ENCODE results near the gene GHR. TPM values are rescaled to one million over a fixed set of nuclear protein-coding genes. Genes with fewer than 3 reads are reported as not detected.

Gene GHR
- total and polyA plus RNA-seq, 2 donors from 2014 or later, result 3.7 to 6.5 TPM

DNA sequence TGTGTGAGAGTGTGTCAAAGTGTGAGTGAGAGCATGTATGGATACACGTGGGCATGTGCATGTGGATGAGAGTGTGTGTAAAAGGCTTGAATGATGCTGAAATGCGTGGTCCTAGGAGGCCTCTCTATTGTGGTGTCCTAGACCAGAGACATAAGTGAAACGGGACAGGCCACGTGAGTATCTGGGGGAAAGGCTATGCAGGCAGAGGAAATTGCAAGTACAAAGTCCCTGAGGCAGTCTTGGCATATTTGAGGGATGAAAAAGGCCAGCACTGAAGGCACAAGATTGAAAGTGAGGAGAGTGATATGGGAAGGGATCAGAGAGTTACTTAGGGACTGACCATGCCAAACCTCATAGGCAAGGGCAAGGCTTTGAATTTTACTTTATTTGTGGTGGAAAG lies 266.2 kb downstream of the GHR start:
- Histone ChIP-seq H3K27ac (ENCODE audit: low read depth in 2 of 2, low read length in 2 of 2) (no peak overlapping the region), H3K27me3 (ENCODE audit: control insufficient read depth, insufficient read depth, low read length) (no peaks in the 10 kb centered on the region), H3K4me3 (ENCODE audit: low read length in 3 of 3) (no peak overlapping the region), H3K9ac (ENCODE audit: low read length in 3 of 3) (no peak overlapping the region), H3K36me3 (ENCODE audit: control insufficient read depth in 2 of 3, insufficient read depth in 3 of 3, low read length in 3 of 3) (no peaks in the 10 kb centered on the region), H3K9me3 (ENCODE audit: control insufficient read depth in 2 of 3, insufficient read depth in 1 of 3, low read length in 3 of 3) (no peaks in the 10 kb centered on the region), H3K4me1 (ENCODE audit: control insufficient read depth in 2 of 3, insufficient read depth in 2 of 3, low read depth in 1 of 3, low read length in 3 of 3) (no peaks in the 10 kb centered on the region)
- TF ChIP-seq, protein P1, sequence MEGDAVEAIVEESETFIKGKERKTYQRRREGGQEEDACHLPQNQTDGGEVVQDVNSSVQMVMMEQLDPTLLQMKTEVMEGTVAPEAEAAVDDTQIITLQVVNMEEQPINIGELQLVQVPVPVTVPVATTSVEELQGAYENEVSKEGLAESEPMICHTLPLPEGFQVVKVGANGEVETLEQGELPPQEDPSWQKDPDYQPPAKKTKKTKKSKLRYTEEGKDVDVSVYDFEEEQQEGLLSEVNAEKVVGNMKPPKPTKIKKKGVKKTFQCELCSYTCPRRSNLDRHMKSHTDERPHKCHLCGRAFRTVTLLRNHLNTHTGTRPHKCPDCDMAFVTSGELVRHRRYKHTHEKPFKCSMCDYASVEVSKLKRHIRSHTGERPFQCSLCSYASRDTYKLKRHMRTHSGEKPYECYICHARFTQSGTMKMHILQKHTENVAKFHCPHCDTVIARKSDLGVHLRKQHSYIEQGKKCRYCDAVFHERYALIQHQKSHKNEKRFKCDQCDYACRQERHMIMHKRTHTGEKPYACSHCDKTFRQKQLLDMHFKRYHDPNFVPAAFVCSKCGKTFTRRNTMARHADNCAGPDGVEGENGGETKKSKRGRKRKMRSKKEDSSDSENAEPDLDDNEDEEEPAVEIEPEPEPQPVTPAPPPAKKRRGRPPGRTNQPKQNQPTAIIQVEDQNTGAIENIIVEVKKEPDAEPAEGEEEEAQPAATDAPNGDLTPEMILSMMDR (IDR thresholded peaks at IDR 0.05; ENCODE audit: borderline replicate concordance, extremely low read depth, insufficient read depth), result no peak
- intact Hi-C loops (cut with DNase I), result no loop called here
- FAIRE-seq (no peak), DNase-seq (no peak)

DNA sequence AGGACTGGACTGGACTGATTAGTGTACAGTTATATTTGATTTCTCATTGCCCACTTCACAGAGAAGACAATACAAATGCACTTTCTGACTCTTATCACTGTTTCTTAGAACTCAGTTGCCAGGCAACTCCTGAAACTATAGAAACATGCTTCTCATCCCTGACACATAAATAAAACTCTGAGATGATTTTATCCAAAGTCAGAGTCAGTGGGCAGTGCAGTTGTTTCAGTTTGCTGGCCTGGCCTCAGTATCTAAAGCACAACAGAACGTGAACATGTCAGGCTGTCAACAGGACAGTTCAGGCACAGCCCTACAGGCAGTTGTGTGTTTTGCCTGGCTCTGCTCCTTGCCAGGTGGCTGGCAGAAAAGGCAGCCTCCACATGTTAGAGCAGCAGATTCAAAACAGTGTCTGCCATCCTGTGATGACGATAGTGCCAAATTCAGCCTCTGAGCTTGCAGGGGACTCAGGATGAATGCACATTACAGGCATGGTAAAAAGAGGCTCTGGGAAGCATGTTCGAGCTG lies 268.2 kb downstream of the GHR start:
- Histone ChIP-seq H3K4me1 (ENCODE audit: control insufficient read depth in 2 of 3, insufficient read depth in 2 of 3, low read depth in 1 of 3, low read length in 3 of 3) (no peaks in the 10 kb centered on the region), H3K36me3 (ENCODE audit: control insufficient read depth in 2 of 3, insufficient read depth in 3 of 3, low read length in 3 of 3) (no peaks in the 10 kb centered on the region), H3K27ac (ENCODE audit: low read depth in 2 of 2, low read length in 2 of 2) (no peak overlapping the region), H3K4me3 (ENCODE audit: low read length in 3 of 3) (no peak overlapping the region), H3K27me3 (ENCODE audit: control insufficient read depth, insufficient read depth, low read length) (no peaks in the 10 kb centered on the region), H3K9me3 (ENCODE audit: control insufficient read depth in 2 of 3, insufficient read depth in 1 of 3, low read length in 3 of 3) (no peaks in the 10 kb centered on the region), H3K9ac (ENCODE audit: low read length in 3 of 3) (no peak overlapping the region)
- FAIRE-seq (no peak), DNase-seq (peak in 3 of 5 donors; percentile 10 to 24 (median 23))
- intact Hi-C loops (cut with DNase I), result no loop called here
- TF ChIP-seq, protein P1 (IDR thresholded peaks at IDR 0.05; ENCODE audit: borderline replicate concordance, extremely low read depth, insufficient read depth), result no peak

DNA sequence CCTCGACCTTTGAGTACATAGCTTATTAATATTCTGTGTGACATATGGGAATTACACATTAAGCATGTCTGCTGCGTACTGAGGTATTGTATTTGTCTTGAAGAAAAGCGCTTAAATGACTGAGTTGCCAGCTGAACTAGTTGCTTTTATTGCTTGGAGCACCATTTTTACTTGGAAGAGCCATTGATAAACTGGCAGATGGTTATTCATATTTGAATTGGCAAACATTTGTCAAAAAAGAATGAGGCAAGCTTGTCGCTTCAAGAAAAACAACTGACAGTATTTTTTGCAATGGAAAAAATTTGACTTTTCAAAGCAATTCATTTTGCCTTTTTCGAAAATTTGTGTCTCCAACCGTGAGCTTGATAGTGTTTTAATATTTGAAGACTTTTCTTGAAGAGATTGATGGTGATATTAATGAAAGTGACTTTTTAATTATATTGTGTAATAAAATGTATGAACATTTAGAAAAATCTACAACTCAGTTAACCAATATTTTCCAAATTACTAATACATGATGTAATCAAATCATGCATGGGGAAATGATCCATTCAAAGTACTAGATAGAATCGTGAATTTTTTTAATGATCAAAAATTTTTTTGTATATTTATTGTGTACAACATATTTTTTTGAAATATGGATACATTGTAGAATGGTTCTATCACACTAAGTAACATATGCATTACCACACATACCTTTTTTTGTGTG lies 278.3 kb downstream of the GHR start:
- Histone ChIP-seq H3K27me3 (ENCODE audit: control insufficient read depth, insufficient read depth, low read length) (no peaks in the 10 kb centered on the region), H3K4me1 (ENCODE audit: control insufficient read depth in 2 of 3, insufficient read depth in 2 of 3, low read depth in 1 of 3, low read length in 3 of 3) (no peaks in the 10 kb centered on the region), H3K36me3 (ENCODE audit: control insufficient read depth in 2 of 3, insufficient read depth in 3 of 3, low read length in 3 of 3) (peaks cover 0 to 4% (median 0%) of the 10 kb centered on the region in 3 donors), H3K4me3 (ENCODE audit: low read length in 3 of 3) (no peak overlapping the region), H3K9me3 (ENCODE audit: control insufficient read depth in 2 of 3, insufficient read depth in 1 of 3, low read length in 3 of 3) (peaks cover 0 to 14% (median 7%) of the 10 kb centered on the region in 3 donors), H3K27ac (ENCODE audit: low read depth in 2 of 2, low read length in 2 of 2) (no peak overlapping the region), H3K9ac (ENCODE audit: low read length in 3 of 3) (no peak overlapping the region)
- intact Hi-C loops (cut with DNase I), result no loop called here
- TF ChIP-seq, protein P1 (IDR thresholded peaks at IDR 0.05; ENCODE audit: borderline replicate concordance, extremely low read depth, insufficient read depth), result no peak
- no peak for DNase-seq
- FAIRE-seq, result peak; percentile 35
